K562 (cell line): ENCODE results near the gene WDR62. TPM values are rescaled to one million over a fixed set of nuclear protein-coding genes. Genes with fewer than 3 reads are reported as not detected.

ENCODE experiments used
- ARID4B ChIP-seq: sonication (generic); formaldehyde crosslinking; IDR thresholded peaks from 2 replicates; pipeline ENCODE4 v1.8.0; 2022; ENCODE audit warnings: mild to moderate bottlenecking, missing genetic modification reagents
- BCLAF1 ChIP-seq, 2 experiments: fragments of 450-650 bp in 1 of 2; IDR thresholded peaks; 2 replicates each; pipeline ENCODE4 v1.6.1; 2011 to 2017; ENCODE audit warnings: low read depth in 2 of 2, antibody characterized with exemption in 1 of 2, borderline replicate concordance in 1 of 2, low read length in 1 of 2, mild to moderate bottlenecking in 1 of 2, mixed read lengths in 1 of 2; ENCODE audit not compliant: control insufficient read depth in 1 of 2
- BRF2 ChIP-seq: IDR thresholded peaks from 3 replicates; pipeline ENCODE4 v1.6.1; 2011; ENCODE audit warnings: borderline replicate concordance, mild to moderate bottlenecking; ENCODE audit not compliant: insufficient read length, insufficient read depth
- EGR1 ChIP-seq: fragments of 450-650 bp; conservative IDR thresholded peaks from 2 replicates; pipeline ENCODE4 v1.6.1; 2017; ENCODE audit warnings: mild to moderate bottlenecking
- GABPA ChIP-seq: fragments of 200-800 bp; sonication (Bioruptor generic); conservative IDR thresholded peaks from 2 replicates; pipeline ENCODE4 v1.6.1; 2016; ENCODE audit warnings: low read depth, missing genetic modification characterization, missing compliant biosample characterization
- GABPB1 ChIP-seq: sonication (generic); formaldehyde crosslinking; IDR thresholded peaks from 2 replicates; pipeline ENCODE4 v1.8.0; 2022; ENCODE audit warnings: mild to moderate bottlenecking, missing genetic modification reagents
- GMEB1 ChIP-seq: fragments of 250-450 bp; sonication (Bioruptor Pico); IDR thresholded peaks from 2 replicates; pipeline ENCODE4 v1.4.0; 2020; ENCODE audit warnings: mild to moderate bottlenecking
- polyA plus RNA-seq, 8 experiments: library from polyadenylated mRNA; depleted of rRNA in 4 of 8; stranded (reverse) in 5 of 8; unstranded in 3 of 8; fragments of >200 nt; fragmentation: Nextera tagmentation in 2 of 8; fragmentation: Illumina TruSeq in 1 of 8; extraction: Ambion mirVana in 2 of 8; extraction: Trizol in 1 of 8; gene quantifications; 2 replicates each; pipeline versions ENCODE4 v1.2.1 to v1.2.3, GENCODE V29; 2011 to 2014; ENCODE audit warnings: inconsistent platforms in 1 of 8, missing spikeins in 1 of 8
- total RNA-seq, 7 experiments: library from RNA; depleted of rRNA in 6 of 7; stranded (reverse); fragments of >200 nt in 6 of 7; fragmentation: Illumina TruSeq in 2 of 7; extraction: Trizol in 2 of 7; gene quantifications; 2 replicates each; pipeline versions ENCODE4 v1.2.1 to v1.2.3, GENCODE V29; 2011 to 2021; ENCODE audit warnings: low replicate concordance in 1 of 7
- TF ChIP-seq, protein P1 (sequence below): fragments of 200-800 bp; sonication (Bioruptor generic); IDR thresholded peaks from 2 replicates; pipeline ENCODE4 v1.6.1; 2017; ENCODE audit warnings: missing genetic modification characterization, missing compliant biosample characterization
- TF ChIP-seq, protein P2 (sequence below): fragments of 450-650 bp; IDR thresholded peaks from 2 replicates; pipeline ENCODE4 v1.6.1; 2017; ENCODE audit warnings: mild to moderate bottlenecking, moderate library complexity

The WDR62 gene
- total and polyA plus RNA-seq, 9 of the 15 experiments (the other 6 are each of a cell fraction or from before 2014, with no cell fraction given): 0.35 to 32.8 (median 14.4) TPM

GRCh38 chr19:36140304-36141038, 85.8 kb downstream of the WDR62 start (continued):
- TF ChIP-seq ARID4B (CRISPR knock-in tag): peak; percentile 32; the same call in 1 of the 2 replicates
- TF ChIP-seq GABPB1 (CRISPR knock-in tag): peak; percentile 55; the same call in 1 of the 2 replicates
- peak; percentile 52; the same call in 1 of the 2 replicates for TF ChIP-seq EGR1
- TF ChIP-seq, protein P1, sequence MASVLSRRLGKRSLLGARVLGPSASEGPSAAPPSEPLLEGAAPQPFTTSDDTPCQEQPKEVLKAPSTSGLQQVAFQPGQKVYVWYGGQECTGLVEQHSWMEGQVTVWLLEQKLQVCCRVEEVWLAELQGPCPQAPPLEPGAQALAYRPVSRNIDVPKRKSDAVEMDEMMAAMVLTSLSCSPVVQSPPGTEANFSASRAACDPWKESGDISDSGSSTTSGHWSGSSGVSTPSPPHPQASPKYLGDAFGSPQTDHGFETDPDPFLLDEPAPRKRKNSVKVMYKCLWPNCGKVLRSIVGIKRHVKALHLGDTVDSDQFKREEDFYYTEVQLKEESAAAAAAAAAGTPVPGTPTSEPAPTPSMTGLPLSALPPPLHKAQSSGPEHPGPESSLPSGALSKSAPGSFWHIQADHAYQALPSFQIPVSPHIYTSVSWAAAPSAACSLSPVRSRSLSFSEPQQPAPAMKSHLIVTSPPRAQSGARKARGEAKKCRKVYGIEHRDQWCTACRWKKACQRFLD (CRISPR knock-in tag): no peak
- TF ChIP-seq, protein P2, sequence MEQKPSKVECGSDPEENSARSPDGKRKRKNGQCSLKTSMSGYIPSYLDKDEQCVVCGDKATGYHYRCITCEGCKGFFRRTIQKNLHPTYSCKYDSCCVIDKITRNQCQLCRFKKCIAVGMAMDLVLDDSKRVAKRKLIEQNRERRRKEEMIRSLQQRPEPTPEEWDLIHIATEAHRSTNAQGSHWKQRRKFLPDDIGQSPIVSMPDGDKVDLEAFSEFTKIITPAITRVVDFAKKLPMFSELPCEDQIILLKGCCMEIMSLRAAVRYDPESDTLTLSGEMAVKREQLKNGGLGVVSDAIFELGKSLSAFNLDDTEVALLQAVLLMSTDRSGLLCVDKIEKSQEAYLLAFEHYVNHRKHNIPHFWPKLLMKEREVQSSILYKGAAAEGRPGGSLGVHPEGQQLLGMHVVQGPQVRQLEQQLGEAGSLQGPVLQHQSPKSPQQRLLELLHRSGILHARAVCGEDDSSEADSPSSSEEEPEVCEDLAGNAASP: no peak
- no peak for TF ChIP-seq BCLAF1 (IDR thresholded peaks at IDR 0.05; ENCODE audit: borderline replicate concordance in 1 of 2, control insufficient read depth in 1 of 2, low read depth in 2 of 2, low read length in 1 of 2)
- TF ChIP-seq GMEB1 (CRISPR knock-in tag): no peak
- TF ChIP-seq GABPA (tag): peak; percentile 59
- no peak for TF ChIP-seq BRF2
